ENCODE results near the gene CEP112. TPM values are rescaled to one million over a fixed set of nuclear protein-coding genes. Genes with fewer than 3 reads are reported as not detected.

Gene CEP112
- total and polyA plus RNA-seq, 9 of the 15 experiments (the other 6 are each of a cell fraction or from before 2014, with no cell fraction given) = 0.84 TPM; not detected in 8

- DNase-seq (ENCODE audit: extremely low read depth in 1 of 4, low spot score in 3 of 4) = no peak
- 1% methylated on average over 3 of the region's 3 CpGs for WGBS (ENCODE audit: insufficient coverage, low coverage, missing lambda C conversion rate)
- Histone ChIP-seq H3K9me1 (ENCODE audit: control insufficient read depth, insufficient read depth, low read length) (no peaks in the 10 kb centered on the region), H2AFZ (ENCODE audit: low read depth, low read length) (no peak overlapping the region), H3K9ac (ENCODE audit: insufficient read depth in 1 of 2, low read depth in 2 of 2, low read length in 2 of 2) (no peak overlapping the region), H3K9me3 (replicated peaks; ENCODE audit: control insufficient read depth, insufficient read depth, low read depth, low read length) (no peaks in the 10 kb centered on the region), H3K4me3 (no peak overlapping the region), H3K27me3 (ENCODE audit: control insufficient read depth in 2 of 2, insufficient read depth in 2 of 2, low read length in 2 of 2) (no peaks in the 10 kb centered on the region), H3K79me2 (ENCODE audit: control insufficient read depth, insufficient read depth, low read length) (no peaks in the 10 kb centered on the region), H3K36me3 (ENCODE audit: control insufficient read depth, insufficient read depth, low read length) (no peaks in the 10 kb centered on the region), H4K20me1 (replicated peaks; ENCODE audit: control insufficient read depth, insufficient read depth, low read length) (no peaks in the 10 kb centered on the region), H3K4me1 (replicated peaks in 1 of 2; ENCODE audit: control insufficient read depth in 2 of 2, insufficient read depth in 2 of 2, low read length in 2 of 2) (no peaks in the 10 kb centered on the region), H3K27ac (ENCODE audit: extremely low read depth, low read depth, low read length) (no peak overlapping the region), H3K4me2 (ENCODE audit: insufficient read depth, low read length) (no peak overlapping the region)
- CTCF ChIA-PET (ENCODE audit: low intra/inter-chr PET ratio) = no interaction called here
- in situ Hi-C loops (cut with MboI) (no loop called here), intact Hi-C loops (cut with micrococcal nuclease) (no loop called here)
- no TSS peak for BruUV-seq (replicated peaks)
- POLR2A ChIA-PET = interaction anchor here (0.9 kb wide), 1 partner anchor 11 kb away, joined by 3 read pairs; no protein-coding TSS in a partner anchor
- TF ChIP-seq ZBED1 (IDR thresholded peaks at IDR 0.05) = no peak
- ATAC-seq = no peak
- FAIRE-seq = no peak
Observed at GRCh38 chr17:65729207-65729606, 462.7 kb downstream of the CEP112 start.

GRCh38 chr17:65727832-65728231 is 464.1 kb downstream of the CEP112 start:
- Histone ChIP-seq H3K27ac (ENCODE audit: extremely low read depth, low read depth, low read length) (no peak overlapping the region), H3K4me3 (no peak overlapping the region), H3K4me1 (replicated peaks in 1 of 2; ENCODE audit: control insufficient read depth in 2 of 2, insufficient read depth in 2 of 2, low read length in 2 of 2) (no peaks in the 10 kb centered on the region), H3K9me3 (replicated peaks; ENCODE audit: control insufficient read depth, insufficient read depth, low read depth, low read length) (no peaks in the 10 kb centered on the region), H3K4me2 (ENCODE audit: insufficient read depth, low read length) (no peak overlapping the region), H3K36me3 (ENCODE audit: control insufficient read depth, insufficient read depth, low read length) (no peaks in the 10 kb centered on the region), H3K9ac (ENCODE audit: insufficient read depth in 1 of 2, low read depth in 2 of 2, low read length in 2 of 2) (no peak overlapping the region), H3K27me3 (ENCODE audit: control insufficient read depth in 2 of 2, insufficient read depth in 2 of 2, low read length in 2 of 2) (no peaks in the 10 kb centered on the region), H3K9me1 (ENCODE audit: control insufficient read depth, insufficient read depth, low read length) (no peaks in the 10 kb centered on the region), H2AFZ (ENCODE audit: low read depth, low read length) (no peak overlapping the region), H4K20me1 (replicated peaks; ENCODE audit: control insufficient read depth, insufficient read depth, low read length) (no peaks in the 10 kb centered on the region), H3K79me2 (ENCODE audit: control insufficient read depth, insufficient read depth, low read length) (no peaks in the 10 kb centered on the region)
- ChIA-PET POLR2A (interaction anchor here (0.7 to 1.2 kb wide), 2 partner anchors 44 to 301 kb away, joined by 3 to 4 read pairs; no protein-coding TSS in a partner anchor), CTCF (ENCODE audit: low intra/inter-chr PET ratio) (no interaction called here)
- no TSS peak for BruUV-seq (replicated peaks)
- WGBS (ENCODE audit: insufficient coverage, low coverage, missing lambda C conversion rate) = 0% methylated on average over 2 of the region's 2 CpGs
- in situ Hi-C loops (cut with MboI) = no loop called here
- FAIRE-seq (no peak), ATAC-seq (no peak), DNase-seq (ENCODE audit: extremely low read depth in 1 of 4, low spot score in 3 of 4) (no peak)
- intact Hi-C loops (cut with micrococcal nuclease) = no loop called here
- TF ChIP-seq ZBTB33 (CRISPR knock-in tag; IDR thresholded peaks at IDR 0.05) (no peak), ZBTB40 (IDR thresholded peaks at IDR 0.05) (peak; percentile 84), ZBTB40 (CRISPR knock-in tag; IDR thresholded peaks at IDR 0.05) (no peak)
